ENCODE data around the gene HCN1. TPM values are rescaled to one million over a fixed set of nuclear protein-coding genes. Genes with fewer than 3 reads are reported as not detected.

The HCN1 gene
- total RNA-seq, 8 experiments from 2014 or later: 0.10 to 0.93 (median 0.54) TPM; not detected in 1

- Histone ChIP-seq H3K27ac (no peak overlapping the region), H3K4me3 (no peak overlapping the region), H3K4me1 (replicated peaks in 1 of 2) (no peaks in the 10 kb centered on the region)
- WGBS, 10 experiments: 26 to 100% (median 52%) methylated on average over 1 to 4 of the region's 4 CpGs; no CpG with 5 or more reads in 2 of the 10 experiments
- no peak for ATAC-seq (replicated peaks in 6 of 8)
- in situ Hi-C loops (cut with MboI; ENCODE audit: low pct_unique_long_range_greater_than_20kb in 2 of 9, low sequenced_read_pairs in 9 of 9, unreplicated experiment in 9 of 9): no loop called here
Measured at GRCh38 chr5:45205403-45205961, 490.7 kb downstream of the HCN1 start.
